GM12864 (cell line): ENCODE data around the gene SMCO4.

Experiments used
- DNase-seq: peaks from one replicate; pipeline ENCODE4 v3.0.0-alpha.2; 2011; ENCODE audit warnings: low read depth
- H3K4me3 ChIP-seq: 2 replicates; pipeline ENCODE4 v1.5.1; 2011; ENCODE audit warnings: mild to moderate bottlenecking, low read depth, low read length, control low read depth
- CTCF ChIP-seq: IDR thresholded peaks from 2 replicates; pipeline ENCODE4 v1.5.1; 2011; ENCODE audit warnings: low read depth, mild to moderate bottlenecking, moderate library complexity, low read length, control low read depth, inconsistent platforms; ENCODE audit errors: missing control alignments

SMCO4 gene

GRCh38 chr11:93504110-93505095, 38.8 kb downstream of the SMCO4 start:
- DNase-seq = no peak
- no peak overlapping the region for H3K4me3 ChIP-seq
- no peak for TF ChIP-seq CTCF

- H3K4me3 ChIP-seq = no peak overlapping the region
- no peak for DNase-seq
- TF ChIP-seq CTCF = no peak
These were observed 41.3 kb downstream of the SMCO4 start for GRCh38 chr11:93501856-93502255.

GRCh38 chr11:93500759-93501158, 42.4 kb downstream of the SMCO4 start:
- H3K4me3 ChIP-seq = no peak overlapping the region
- no peak for TF ChIP-seq CTCF
- no peak for DNase-seq

GRCh38 chr11:93498641-93499040, 44.5 kb downstream of the SMCO4 start:
- DNase-seq = no peak

GRCh38 chr11:93498161-93498560, 45.0 kb downstream of the SMCO4 start:
- DNase-seq = no peak
- TF ChIP-seq CTCF = no peak
- no peak overlapping the region for H3K4me3 ChIP-seq

More at GRCh38 chr11:93498641-93499040, 44.5 kb downstream of the SMCO4 start:
- no peak overlapping the region for H3K4me3 ChIP-seq
- TF ChIP-seq CTCF = no peak

GRCh38 chr11:93497596-93497995, 45.6 kb downstream of the SMCO4 start:
- no peak overlapping the region for H3K4me3 ChIP-seq
- DNase-seq = no peak
- no peak for TF ChIP-seq CTCF
